Measurements from ENCODE around the gene LRCH2.
"Not testable (repeated sequence)": the region's sequence is repeated elsewhere in the genome, so short reads cannot be mapped to it uniquely, and the experiment has no call there.

Gene LRCH2, protein sequence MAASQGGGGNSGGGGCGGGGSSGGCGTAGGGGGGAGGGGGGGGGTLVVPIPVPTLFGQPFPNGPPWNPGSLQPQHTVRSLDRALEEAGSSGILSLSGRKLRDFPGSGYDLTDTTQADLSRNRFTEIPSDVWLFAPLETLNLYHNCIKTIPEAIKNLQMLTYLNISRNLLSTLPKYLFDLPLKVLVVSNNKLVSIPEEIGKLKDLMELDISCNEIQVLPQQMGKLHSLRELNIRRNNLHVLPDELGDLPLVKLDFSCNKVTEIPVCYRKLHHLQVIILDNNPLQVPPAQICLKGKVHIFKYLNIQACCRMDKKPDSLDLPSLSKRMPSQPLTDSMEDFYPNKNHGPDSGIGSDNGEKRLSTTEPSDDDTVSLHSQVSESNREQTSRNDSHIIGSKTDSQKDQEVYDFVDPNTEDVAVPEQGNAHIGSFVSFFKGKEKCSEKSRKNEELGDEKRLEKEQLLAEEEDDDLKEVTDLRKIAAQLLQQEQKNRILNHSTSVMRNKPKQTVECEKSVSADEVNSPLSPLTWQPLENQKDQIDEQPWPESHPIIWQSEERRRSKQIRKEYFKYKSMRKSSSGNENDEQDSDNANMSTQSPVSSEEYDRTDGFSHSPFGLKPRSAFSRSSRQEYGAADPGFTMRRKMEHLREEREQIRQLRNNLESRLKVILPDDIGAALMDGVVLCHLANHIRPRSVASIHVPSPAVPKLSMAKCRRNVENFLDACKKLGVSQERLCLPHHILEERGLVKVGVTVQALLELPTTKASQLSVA

DNA sequence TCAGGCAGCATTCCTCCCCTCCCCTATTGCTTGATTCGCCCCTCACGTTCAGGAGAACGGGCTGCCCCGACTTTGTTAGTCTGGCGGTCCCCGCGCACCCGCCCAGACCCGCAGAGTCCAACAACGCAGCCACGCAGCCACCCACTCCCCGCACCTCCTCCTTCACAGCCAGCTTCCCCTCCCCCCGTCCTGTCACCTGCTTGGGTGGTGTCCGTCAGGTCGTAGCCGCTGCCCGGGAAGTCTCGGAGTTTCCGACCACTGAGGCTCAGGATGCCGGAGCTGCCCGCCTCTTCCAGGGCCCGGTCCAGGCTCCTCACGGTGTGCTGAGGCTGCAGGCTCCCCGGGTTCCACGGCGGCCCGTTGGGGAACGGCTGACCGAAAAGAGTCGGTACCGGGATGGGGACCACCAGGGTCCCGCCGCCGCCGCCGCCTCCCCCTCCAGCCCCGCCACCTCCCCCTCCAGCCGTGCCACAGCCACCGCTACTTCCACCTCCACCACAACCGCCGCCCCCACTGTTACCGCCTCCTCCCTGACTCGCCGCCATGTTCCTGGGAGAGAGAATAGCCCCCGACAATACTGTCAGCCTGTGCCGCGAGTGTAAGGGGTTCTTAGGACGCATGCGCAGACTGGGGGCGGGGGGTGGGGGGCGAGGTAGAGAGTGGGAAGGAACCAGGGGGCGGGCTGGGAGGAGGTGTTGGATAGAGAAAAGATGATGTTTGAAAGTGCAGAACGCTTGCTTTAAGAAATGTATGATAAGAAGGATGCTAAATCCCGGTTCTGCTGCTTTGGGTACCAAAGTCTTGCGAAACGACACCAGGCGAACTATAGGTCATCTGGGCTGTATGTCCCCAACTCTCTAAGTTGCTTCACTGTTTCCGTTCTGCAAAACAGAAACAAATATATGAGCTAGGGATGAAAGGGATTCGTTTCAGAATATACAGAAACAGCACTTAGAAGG is at the start of gene LRCH2:
LRCH2 (minus strand) TSS at position 600 of the 959 bp plus-strand sequence; CDS start at position 545, 55 bp downstream.
- no peak for DNase-seq (ENCODE audit: low read depth in 1 of 2, low spot score in 1 of 2)

DNA sequence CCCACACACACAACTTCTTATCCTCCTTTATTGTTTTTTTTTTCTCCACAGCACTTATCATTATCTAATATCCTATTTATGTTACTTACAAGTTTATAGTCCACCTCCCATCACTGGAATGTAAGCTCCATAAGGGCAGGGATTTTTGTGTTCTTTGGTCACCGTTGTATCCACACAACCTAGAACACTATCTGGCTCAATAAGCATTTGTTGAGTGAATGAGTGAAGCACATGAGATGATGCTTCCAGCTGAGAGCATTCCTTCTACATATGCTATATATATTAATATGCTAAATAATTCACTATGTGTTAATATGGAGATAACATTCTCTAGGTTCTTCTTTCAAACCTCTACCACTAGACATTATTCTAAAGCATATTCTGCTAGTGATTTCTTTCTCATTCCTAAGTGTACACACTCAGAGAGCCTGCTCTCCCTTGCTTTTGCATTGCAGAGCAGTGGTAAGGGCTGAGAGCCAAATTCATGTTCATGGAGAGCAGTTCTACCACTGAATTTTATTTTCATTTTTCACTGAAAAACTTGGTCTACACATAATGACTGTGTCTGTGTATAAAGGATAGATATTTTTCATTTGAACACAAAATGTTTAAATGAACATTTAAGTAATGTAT is 35.3 kb upstream of the LRCH2 start:
- no peak for DNase-seq (ENCODE audit: low read depth in 1 of 2, low spot score in 1 of 2)

DNA sequence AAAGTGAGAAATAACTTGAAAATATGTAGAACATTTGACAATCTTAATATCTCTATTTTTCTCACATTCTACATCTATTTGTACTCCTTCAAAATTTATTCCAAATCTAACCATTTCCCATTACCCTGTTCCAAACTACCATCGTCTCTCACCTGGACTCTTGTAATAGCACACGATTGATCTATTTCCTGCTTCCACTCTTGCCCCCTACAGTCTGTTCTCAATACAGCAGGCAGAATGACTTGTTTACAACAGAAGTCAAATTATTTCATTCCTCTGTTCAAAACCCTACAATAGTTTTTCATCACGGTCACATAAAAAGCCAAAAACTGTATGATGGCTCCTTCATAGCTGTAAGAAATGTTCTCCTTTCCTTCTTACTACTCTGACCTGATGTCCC is 34.5 kb upstream of the LRCH2 start:
- DNase-seq (ENCODE audit: low read depth in 1 of 2, low spot score in 1 of 2) = no peak

DNA sequence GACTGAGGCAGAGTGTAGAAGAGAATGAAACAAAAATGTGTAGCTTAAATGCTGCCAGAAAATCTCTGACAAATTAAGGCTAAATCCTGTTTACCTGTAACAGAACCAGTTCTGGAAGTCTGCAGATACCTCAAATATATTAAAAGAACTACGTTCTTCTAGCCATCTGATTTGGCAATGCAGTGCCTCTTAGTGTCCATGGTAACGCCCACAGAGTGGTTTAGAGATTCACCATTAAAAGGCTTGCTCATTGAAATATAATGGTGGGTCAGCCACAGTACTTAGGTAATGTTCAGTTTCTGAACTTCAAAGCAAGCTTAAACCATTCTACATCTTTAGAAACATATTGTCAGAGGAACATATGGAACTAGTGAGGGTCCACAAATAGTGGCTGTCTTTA is 32.4 kb upstream of the LRCH2 start:
- DNase-seq (ENCODE audit: low read depth in 1 of 2, low spot score in 1 of 2) = no peak

DNA sequence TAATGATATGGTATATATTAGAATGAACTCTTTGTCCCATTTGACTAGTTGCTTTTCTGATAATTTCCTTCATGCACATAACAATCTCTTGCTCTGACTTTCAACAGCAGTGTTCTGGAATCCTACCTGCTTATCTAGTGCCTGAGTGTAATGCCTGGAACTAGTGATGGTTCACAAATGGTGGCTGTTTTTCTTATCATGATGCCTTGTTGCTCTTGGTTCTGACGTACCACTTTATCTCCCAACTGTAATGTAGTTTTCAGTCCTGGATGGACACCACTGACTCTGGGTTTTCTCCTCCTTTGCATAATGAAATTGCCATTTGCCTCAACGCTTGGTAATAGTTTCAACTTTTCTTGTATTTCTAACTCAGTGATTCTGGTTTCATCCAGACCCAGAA is 30.1 kb upstream of the LRCH2 start:
- no peak for DNase-seq (ENCODE audit: low read depth in 1 of 2, low spot score in 1 of 2)

DNA sequence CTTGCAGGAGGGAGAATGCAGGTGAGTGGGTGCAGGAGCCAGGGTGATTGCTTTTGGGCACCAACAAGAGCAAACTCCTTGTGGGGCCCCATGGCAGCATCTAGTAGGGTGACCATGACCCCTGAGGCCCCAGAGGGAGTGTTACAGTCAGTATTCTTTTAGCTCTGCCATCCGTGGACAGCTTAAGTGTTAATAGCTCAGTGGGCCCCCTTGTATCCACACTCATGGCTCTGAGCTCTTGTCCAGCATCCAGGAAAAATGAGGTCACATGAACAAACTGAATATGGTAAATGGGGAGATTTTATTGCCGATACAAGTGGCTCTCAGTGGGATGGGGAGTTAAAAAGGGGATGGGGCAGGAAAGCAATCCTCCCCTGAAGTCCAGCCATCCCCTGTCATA is 27.3 kb upstream of the LRCH2 start:
- DNase-seq (ENCODE audit: low read depth in 1 of 2, low spot score in 1 of 2) = no peak

DNA sequence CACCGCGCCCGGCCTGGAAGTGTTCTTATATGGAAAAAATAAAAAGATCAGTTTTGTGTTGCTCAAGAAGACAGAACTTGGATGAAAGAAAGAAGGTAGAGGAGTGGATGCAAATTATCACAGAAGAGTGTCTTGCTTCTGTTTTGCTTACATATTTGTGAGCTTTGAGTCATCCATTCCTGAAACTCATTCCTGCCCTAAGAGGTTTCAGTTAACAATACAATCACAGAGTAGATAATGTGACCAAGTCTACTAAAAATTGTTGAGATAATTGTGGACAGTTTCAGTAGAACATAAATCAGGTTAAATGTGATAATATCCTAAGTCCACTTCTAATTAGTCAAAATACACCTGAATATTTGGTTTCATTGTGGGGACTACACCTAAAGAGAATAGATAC is 26.4 kb upstream of the LRCH2 start:
- DNase-seq (ENCODE audit: low read depth in 1 of 2, low spot score in 1 of 2) = no peak

DNA sequence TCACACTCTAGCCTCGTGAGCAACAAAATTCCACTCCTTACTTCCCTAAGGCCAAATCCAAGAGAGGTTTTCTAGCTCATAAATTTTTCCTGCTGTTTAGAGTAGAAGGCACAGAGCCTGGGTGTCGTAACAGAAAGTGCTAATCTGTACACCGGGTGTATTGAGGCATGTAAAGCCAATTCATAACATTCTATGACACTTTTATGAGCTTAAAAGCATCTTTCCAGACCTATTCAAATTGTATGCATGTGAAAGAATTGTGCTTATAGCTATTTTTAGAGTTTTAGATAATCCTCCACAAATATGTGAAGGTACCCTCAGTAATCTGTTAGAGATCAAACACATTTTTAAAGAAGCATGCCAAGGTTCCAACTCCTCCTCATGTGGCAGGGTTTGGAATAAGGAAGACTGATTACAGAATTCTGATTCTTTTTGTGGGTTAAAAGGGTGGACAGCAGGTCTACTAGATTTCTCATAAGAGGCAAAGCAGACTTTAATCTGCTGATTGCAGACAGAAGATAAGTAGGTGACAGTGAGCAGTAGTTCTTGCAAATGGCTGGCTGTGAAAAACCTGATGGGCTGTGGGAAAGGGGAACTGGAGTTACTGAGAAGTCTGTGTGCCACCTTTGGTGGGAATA is 25.5 kb upstream of the LRCH2 start:
- no peak for DNase-seq (ENCODE audit: low read depth in 1 of 2, low spot score in 1 of 2)

DNA sequence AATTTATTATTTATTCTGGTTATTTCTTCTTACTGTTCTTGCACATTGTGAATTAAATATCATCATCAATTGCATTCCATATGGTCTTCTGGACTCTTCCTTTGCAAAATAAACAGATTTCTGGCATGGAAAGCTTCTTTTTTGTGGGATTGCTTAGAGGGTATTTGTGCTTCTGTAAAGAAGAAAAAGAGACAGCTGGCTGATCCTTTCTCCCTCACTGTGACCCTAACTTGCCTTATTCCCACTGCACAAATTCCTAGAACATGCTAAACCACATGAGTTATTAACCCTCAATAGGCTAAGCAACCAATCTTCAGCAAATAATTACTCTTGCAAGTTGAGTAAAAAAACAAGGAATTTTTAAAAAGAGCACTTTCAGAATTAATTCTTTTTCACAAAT is 23.8 kb upstream of the LRCH2 start:
- DNase-seq (ENCODE audit: low read depth in 1 of 2, low spot score in 1 of 2) = no peak

DNA sequence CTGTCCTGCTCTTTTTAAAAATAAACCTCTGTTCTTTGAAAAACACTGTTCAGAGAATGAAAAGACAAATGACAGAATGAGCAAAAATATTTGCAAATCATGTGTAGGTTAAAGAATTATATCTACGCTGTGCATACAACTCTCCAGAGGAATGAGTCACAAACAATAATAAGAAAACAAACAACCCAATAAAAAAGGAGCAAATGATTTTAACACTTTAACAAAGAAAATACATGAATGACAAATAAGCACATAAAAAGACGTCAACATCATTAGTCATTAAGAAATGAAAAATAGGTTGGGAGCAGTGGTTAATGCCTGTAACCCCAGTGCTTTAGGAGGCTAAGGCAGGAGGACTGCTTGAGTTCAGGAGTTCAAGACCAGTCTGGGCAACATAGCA is 21.1 kb upstream of the LRCH2 start:
- DNase-seq (ENCODE audit: low read depth in 1 of 2, low spot score in 1 of 2) = no peak

DNA sequence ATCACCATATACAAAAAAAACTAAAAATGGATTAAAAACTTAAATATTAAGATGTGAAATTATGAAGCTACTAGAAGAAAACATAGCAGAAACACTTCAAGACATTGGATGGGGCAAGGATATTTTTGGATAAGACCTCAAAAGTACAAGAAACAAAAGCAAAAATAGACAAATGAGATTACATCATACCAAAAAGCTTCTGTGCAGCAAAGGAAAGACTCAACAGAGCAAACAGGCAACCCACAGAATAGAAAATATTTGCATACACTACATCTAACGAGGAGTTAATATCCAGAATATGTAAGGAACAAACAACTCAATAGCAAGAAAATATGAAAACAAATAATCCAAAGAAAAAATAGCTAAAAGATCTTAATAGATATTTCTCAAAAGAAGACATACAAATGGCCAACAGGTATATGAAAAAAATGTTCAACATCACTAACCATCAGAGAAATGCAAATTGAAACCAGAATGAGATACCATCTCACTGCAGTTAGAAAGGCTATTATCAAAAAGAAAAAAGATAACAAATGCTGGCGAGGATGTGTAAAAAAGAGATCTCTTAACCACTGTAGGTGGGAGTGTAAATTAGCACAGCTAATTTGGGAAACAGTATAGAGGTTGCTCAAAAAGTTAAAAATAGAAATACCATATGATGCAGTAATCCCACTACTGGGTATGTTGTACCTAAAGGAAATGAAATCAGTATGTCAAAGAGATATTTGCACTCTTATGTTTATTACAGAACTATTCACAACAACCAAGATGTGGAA is 17.8 kb upstream of the LRCH2 start:
- no peak for DNase-seq (ENCODE audit: low read depth in 1 of 2, low spot score in 1 of 2)

DNA sequence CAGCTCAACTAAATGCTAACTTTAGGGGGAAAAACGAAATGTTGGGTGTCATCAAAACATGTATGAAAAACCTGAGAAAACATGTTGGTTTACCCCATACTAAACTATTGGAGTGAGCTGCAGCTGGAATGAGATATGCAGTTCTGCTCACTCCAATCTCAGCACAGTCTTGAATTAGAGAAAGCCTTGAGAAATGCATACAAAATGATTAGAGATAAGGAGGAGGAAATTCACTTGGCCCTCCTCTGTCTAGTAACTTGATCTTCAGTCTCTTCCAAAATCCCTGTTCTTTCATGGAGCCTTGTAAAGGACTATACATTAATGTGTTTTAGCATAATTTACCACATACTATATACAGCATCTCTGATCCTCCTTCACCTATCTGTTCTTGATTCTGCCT is 3.2 kb upstream of the LRCH2 start:
- no peak for DNase-seq (ENCODE audit: low read depth in 1 of 2, low spot score in 1 of 2)

DNA sequence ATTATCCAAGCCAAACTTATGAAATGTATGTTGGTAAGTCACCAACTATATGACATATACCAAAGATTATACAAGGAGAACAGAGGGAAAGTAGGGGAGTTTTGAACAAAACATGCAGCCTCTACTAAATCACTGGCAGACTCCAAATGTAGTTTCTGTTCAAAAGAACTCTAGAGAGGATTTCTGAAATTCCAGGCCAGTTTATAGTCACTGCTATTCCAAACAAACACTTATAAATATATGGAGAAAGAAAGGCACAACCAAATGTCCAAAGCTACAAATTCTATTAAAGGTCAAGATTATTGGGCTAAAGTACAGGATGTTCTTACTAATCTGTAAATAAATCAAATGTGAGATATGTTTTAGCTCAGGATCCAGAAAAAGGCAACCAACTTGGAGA is 2.7 kb upstream of the LRCH2 start:
- DNase-seq (ENCODE audit: low read depth in 1 of 2, low spot score in 1 of 2) = no peak

DNA sequence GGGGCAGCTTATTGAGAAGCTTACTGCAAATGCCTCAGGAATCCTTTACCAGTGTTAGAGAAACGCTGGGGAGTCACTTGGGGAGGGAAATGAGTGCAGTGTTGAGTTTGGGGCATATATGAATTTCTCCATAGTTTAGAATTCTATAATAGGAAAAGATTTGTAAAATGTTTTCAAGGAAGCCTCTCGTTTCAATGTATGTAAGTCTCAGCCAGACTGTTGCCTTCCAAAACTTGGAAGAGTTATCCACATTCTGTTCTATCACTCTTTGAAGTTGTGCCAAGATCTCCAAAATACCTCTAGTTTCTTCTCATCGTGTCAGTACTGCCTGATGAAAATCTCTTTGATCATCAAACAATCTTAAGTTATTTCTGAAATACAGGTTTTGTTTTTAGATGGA is 565 bp upstream of the LRCH2 start:
- no peak for DNase-seq (ENCODE audit: low read depth in 1 of 2, low spot score in 1 of 2)

DNA sequence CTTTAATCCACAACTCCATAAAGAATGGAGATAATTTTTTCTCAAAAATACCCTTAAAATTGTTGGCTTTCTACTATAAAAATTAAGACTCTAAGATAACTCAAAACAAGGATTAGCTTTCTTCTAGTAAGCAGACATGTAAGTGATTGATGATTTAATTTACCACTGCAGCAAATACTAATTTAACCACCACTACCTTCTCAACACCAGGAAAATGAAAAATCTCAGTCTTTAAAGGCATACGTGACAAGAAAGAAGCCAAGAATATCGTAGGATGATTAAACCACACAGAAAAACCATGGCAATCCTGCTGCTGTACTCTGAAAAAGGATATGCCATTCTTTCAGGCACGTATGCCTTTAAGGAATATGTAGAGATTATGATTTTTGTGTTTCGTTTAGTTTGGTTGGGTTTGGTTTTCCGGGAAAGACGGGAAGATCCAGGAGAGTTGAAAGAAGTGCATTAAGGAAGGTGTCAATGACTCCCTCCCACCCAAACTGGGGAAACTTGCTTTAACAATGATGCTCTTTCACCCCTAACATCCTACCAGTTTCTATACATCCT is 881 bp downstream of the LRCH2 start:
- no peak for DNase-seq (ENCODE audit: low read depth in 1 of 2, low spot score in 1 of 2)

DNA sequence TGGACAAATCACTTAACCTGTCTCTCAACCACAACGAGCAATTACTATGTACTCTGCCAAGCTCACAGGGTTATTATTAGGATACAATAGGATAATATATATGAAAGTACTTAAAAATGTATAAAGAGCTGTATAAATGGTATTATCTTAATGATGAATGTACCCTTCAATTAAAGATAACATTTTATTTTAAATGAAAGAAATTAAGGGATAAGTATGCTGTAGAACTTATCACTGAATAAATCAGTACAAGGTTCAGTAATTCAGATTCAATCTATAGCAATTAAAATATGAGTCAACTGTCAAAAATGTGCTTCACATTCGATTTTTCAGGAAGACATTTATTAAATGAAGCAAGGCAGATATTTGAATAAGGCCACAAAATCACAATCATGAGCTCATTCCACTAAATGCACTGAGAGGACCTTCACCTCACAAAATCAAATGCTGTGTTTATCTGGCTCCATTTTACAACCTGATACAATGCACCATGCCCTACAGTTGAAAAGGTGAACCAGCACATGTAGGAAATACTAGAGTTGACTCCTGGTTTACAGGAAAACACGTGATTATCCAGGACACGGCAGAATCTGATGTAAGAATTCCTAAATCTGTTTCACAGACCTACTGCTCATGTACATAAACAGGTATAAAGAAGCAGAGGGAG is 4.4 kb downstream of the LRCH2 start:
- DNase-seq (ENCODE audit: low read depth in 1 of 2, low spot score in 1 of 2) = no peak

DNA sequence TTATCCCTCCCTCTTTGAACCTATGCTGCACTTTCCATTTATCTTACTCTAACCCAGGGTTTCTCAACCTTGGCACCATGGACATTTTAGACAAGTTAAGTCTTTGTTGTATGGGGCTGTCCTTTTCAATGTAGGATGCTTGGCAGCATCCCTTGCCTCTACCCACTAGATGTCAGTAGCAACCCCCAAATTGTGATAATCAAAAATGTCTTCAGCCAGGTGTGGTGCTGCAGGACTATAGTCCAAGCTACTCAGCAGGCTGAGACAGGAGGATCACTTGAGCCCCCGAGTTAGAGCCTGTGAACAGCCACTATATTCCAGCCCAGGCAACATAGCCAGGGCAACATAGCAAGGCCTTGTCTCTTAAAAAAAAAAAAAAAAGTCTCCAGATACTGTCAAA is 7.0 kb downstream of the LRCH2 start:
- no peak for DNase-seq (ENCODE audit: low read depth in 1 of 2, low spot score in 1 of 2)

DNA sequence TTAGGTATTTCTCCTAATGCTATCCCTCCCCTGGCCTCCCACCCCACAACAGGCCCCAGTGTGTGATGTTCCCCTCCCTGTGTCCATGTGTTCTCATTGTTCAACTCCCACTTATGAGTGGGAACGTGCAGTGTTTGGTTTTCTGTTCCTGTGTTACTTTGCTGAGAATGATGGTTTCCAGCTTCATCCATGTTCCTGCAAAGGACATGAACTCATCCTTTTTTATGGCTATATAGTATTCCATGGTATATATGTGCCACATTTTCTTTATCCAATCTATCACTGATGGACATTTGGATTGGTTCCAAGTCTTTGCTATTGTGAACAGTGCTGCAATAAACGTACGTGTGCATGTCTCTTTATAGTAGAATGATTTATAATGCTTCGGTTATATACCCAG is 16.6 kb downstream of the LRCH2 start:
- not testable (repeated sequence) for DNase-seq (ENCODE audit: low read depth in 1 of 2, low spot score in 1 of 2)

DNA sequence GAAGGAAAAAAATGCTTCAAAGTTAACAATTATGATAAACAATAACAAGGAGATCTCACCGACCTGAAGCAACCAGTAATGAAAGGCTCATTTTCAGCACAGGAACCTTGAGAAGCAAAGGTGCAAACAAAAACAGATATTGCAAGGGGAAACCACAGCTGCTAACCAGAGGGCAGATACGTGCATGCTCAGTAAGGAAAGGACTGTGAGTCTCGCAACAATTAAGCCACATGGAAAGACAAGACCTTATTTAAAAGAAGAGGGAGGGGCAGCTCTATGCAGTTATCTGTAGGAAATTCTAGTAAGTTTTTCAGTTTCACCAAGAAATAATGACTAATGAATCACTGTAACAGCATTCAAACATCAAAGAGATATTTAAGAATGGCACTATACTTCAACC is 19.3 kb downstream of the LRCH2 start:
- DNase-seq (ENCODE audit: low read depth in 1 of 2, low spot score in 1 of 2) = no peak
